ENCODE data around the gene ETFDH. TPM values are rescaled to one million over a fixed set of nuclear protein-coding genes. Genes with fewer than 3 reads are reported as not detected.

Gene ETFDH
- total and polyA plus RNA-seq, 9 of the 15 experiments (the other 6 are each of a cell fraction or from before 2014, with no cell fraction given) = 14.6 to 33.6 (median 25.9) TPM

- TF ChIP-seq ZNF449 (CRISPR knock-in tag; IDR thresholded peaks at IDR 0.05) (no peak), OTX1 (CRISPR knock-in tag; IDR thresholded peaks at IDR 0.05) (no peak), HMBOX1 (IDR thresholded peaks at IDR 0.05) (peak; percentile 44; the same call in 1 of the 2 replicates), ZBTB11 (CRISPR knock-in tag; IDR thresholded peaks at IDR 0.05) (peak in 1 of 3 experiments; percentile 81; a peak in 2 of 6 replicates), ZNF583 (CRISPR knock-in tag; IDR thresholded peaks at IDR 0.05) (0 out of 2 replicates have a peak, but pooled peaks have one; percentile 19), ZNF184 (CRISPR knock-in tag; IDR thresholded peaks at IDR 0.05) (no peak), ZNF511 (CRISPR knock-in tag; IDR thresholded peaks at IDR 0.05) (peak; percentile 91; the same call in 1 of the 2 replicates), MBD2 (IDR thresholded peaks at IDR 0.05; ENCODE audit: borderline replicate concordance, low read depth) (peak; percentile 91), ZFP1 (CRISPR knock-in tag; IDR thresholded peaks at IDR 0.05) (no peak), GTF2E2 (tag; IDR thresholded peaks at IDR 0.05) (no peak), RAD21 (CRISPR knock-in tag; conservative IDR thresholded peaks at IDR 0.05 in 1 of 2, IDR thresholded peaks at IDR 0.05 in 1 of 2) (peak in 1 of 2 experiments; percentile 37; a peak in 1 of 4 replicates), ZNF699 (CRISPR knock-in tag; IDR thresholded peaks at IDR 0.05; ENCODE audit: insufficient replicate concordance) (no peak), CBX8 (IDR thresholded peaks at IDR 0.05; ENCODE audit: borderline replicate concordance, extremely low read depth, low read depth, low read length, poor library complexity, severe bottlenecking) (no peak), ARID2 (IDR thresholded peaks at IDR 0.05) (no peak), STAT5A (IDR thresholded peaks at IDR 0.05; ENCODE audit: borderline replicate concordance, low read length) (no peak), PHB (CRISPR knock-in tag; IDR thresholded peaks at IDR 0.05) (no peak), ZNF24 (IDR thresholded peaks at IDR 0.05) (no peak), ESRRA (IDR thresholded peaks at IDR 0.05; ENCODE audit: borderline replicate concordance, low read depth) (peak; percentile 93), ZBTB1 (CRISPR knock-in tag; IDR thresholded peaks at IDR 0.05; ENCODE audit: borderline replicate concordance, low read depth) (no peak), ZNF780A (CRISPR knock-in tag; IDR thresholded peaks at IDR 0.05) (no peak)
These were observed at the start of gene ETFDH (continued) for GRCh38 chr4:158671915-158672806.

Measured in K562 (cell line).